AG10803 (cell line): ENCODE data around the gene COPZ1.

ENCODE experiments used
- DNase-seq: peaks from one replicate; pipeline ENCODE4 v3.0.0; 2010; ENCODE audit warnings: low read depth
- H3K4me3 ChIP-seq: 2 replicates; pipeline ENCODE4 v1.5.1; 2011; ENCODE audit warnings: mild to moderate bottlenecking, low read length, control low read depth
- CTCF ChIP-seq: conservative IDR thresholded peaks from 2 replicates; pipeline ENCODE4 v1.5.1; 2011; ENCODE audit warnings: mild to moderate bottlenecking, low read length, control low read depth, inconsistent platforms

Gene COPZ1

DNA sequence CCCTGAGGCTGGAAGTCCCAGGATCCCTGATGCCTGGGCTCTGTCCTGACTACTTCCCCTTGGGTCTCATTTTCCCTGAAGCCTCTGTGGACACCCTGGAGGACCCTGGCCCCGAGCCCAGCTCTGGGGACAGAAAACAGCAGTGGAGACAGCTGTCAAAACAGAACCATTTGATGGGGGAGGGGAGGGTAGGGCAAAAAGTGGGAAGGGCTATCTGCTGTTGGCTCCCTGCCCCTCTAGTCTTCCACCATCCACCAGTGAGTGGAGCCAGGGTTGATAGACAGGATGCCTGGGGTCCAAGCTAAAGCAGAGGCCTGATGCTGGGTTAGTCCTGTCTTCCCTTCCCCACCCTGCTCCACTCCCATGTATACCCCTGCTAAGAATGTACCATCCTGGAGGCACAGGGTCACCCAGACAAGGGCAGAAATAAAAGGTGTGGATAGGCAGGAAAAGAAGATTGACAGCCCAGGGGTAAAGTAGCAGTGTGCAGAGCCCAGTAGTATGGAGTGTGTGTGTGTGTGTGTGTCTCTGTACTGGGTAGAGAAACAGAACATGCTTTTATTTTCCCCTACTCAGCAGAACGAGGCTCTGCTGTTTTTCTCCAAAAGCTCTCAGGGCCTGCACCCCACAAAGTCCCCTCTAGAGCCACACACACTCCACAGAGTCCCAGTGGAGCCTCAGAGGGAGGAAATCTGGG is 49.8 kb downstream of the COPZ1 start:
- DNase-seq, result no peak
- H3K4me3 ChIP-seq, result no peak overlapping the region
- no peak for TF ChIP-seq CTCF

GRCh38 chr12:54375259-54375579 is 50.3 kb downstream of the COPZ1 start:
- no peak for TF ChIP-seq CTCF
- no peak overlapping the region for H3K4me3 ChIP-seq
- no peak for DNase-seq

DNA sequence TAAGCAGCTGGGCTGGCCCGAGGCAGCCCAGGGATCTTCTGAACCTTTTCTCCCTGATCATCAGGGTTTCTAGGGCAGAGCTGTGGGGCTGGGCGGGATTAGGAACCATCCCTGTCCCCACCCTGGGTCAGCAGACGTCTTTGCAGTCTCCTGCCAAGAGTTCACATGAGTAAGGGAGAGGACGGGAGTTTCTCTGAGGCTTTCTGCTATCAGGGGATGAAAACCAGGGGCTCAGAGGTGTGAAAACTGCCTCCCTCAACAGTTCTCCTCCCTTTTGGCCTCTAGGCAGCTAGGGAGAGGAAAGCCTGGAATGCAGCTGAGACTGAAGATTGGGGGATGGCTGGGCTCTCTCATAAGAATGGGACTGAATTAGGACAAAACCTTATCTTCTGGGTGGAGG is 51.7 kb downstream of the COPZ1 start:
- no peak for TF ChIP-seq CTCF
- DNase-seq, result no peak
- H3K4me3 ChIP-seq, result no peak overlapping the region

DNA sequence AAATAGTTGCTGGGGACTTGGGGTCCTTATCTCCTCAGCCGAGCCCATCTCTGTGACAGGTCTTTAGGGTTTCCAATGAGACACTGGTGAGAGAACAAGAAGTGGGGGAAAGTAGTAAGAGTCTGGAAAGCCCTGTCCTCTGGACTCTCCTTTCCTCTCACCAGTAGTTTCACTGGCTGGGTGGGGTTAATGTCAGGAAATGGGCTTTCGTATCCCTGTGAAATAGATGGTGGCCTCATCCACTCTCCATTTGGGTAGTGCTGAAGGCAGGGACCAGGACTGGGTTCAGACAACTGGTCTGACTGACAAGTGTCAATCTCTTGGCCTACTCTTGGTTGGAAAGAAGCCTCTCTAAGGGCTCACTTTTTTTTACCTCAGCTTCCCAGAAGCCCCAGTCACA is 52.1 kb downstream of the COPZ1 start:
- no peak for TF ChIP-seq CTCF
- no peak for DNase-seq
- H3K4me3 ChIP-seq, result no peak overlapping the region

DNA sequence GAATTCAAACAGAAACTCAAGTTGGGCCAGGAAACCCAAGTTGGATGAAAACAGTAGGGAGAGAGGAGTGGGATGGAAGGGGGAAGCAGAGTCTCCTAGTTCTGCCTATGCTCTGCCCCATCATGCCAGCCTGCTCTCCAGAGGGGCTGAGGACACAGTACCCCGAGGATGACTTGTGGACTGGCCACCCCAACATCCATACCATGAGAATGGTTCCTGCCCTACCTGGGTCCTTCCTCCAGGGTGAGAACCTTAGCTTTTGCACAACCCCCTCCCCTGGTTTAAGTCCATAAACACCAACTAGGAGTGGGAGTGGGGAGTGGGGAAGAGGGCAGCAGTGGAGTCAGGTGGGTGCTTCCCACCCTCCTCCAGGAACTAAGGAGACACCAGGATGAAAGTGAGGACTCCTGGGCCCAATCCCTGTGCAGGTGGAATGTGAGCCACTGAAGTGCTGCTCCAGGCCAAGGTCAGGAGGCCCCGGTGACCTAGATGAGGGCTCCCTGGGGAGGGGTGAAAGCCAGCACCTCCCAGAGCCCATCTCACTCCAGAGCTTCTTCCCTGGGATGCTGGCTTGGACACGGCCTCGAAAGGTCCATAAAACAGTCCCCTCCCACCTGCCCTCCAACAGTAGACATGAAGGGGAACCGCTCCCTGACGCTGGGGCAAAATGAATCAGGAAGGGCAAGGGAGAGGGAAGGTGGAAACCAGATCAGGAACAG is 53.0 kb downstream of the COPZ1 start:
- TF ChIP-seq CTCF, result no peak
- DNase-seq, result no peak
- no peak overlapping the region; the same call in 1 of the 2 replicates for H3K4me3 ChIP-seq

DNA sequence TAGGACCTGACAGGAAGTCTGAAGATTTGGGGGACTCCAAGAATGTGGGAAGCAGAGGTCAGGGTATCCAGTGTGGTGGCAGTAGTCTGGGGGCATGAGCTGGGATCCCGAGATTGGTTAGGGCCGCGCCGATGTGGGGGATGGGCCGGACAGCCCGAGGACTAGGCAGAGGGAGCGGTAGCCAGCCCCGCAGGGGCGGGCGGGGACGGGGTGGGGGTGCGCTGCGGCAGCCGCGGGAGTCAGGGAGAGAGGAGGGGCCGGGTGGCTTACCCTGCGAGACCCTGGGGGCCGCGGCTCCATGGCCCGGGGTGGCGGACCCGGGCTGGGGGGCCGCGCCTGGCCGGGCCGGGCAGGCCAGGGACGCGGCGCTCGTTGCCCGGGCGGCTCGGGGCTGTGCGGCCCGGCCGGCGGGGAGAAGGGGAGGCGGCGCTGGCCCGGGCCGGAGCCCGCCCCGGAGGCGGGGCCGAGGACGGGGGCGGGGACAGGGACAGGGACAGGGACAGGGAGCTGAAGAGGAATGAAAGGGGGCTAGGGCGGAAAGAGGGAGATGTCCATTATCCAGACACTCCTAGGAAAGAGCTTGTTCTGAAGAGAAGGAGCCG is 54.0 kb downstream of the COPZ1 start:
- DNase-seq, result no peak
- peak overlapping the region; percentile 57 for H3K4me3 ChIP-seq
- TF ChIP-seq CTCF, result no peak
